HG03097 (cell line): ENCODE measurements around the gene TNFRSF18.

ENCODE experiments used
- ATAC-seq: cut with Tn5 transposase; IDR thresholded peaks from one replicate; pipeline ENCODE4 v1.9.1; 2021; ENCODE audit not compliant: unreplicated experiment, low FRiP score

TNFRSF18 gene

DNA sequence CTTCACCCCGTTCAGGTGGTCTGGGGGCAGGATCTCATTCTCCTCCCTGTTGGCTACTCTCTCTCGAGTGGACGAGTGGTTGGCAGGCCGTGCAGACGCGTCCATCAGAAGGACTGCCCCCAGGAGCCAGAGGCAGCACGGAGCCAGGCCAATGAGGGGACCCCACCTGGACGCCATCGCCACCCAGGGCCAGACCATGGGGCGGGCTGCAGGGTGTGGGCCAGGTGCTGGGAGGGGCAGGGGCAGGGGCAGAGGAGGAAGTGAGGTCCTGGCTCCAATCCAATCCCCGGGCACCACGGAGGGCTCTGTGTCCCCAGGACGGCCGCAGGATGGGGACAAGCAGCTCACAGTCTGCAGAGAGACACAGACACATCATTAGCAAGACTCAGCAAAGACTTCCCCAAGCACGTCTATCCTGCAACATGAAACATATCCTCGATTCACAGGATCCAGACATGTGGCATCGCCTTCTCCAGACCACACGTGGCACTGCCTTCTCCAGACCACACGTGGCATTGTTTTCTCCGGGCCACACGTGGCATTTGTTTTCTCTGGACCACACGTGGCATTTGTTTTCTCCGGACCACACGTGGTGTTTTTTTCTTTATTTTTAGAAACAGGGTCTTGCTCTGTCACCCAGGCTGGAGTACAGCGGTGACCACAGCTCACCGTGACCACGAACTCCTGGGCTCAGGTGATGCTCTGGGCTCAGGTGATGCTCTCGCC, 22.4 kb upstream of the TNFRSF18 start:
- ATAC-seq: no peak

DNA sequence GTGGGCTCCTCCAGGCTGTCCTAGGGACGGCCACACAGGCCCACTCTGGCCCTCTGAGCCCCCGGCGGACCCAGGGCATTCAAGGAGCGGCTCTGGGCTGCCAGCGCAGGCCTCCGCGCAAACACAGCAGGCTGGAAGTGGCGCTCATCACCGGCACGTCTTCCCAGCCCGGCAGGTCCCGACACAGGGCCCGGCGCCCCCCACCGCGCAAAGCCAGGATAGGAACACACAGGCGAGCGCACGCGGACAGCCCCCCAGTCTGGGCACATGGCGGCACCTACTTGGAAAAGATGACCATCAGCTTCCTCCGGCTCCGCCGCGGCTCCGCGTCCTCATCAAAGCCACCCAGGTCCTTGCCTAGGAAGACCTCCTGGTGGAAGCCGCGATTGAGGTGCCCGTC, 21.8 kb upstream of the TNFRSF18 start:
- no peak for ATAC-seq

DNA sequence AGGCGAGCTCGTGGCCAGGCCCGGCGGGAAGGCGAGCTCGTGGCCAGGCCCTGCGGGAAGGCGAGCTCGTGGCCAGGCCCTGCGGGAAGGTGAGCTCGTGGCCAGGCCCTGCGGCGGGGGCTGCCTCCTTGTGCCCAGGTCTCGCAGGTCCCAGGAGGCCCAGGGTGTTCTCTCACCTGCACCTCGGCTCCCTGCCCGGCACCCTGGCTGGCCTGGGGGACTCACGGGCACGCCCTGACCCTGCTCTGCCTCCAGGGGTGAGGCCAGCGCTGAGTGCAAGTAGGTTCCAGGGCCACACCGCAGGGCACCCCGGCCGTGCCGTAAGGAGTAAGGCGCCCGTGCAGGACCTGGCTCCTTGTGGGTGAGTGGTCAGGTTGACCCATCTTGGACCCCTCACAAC, 21.0 kb upstream of the TNFRSF18 start:
- ATAC-seq: no peak

DNA sequence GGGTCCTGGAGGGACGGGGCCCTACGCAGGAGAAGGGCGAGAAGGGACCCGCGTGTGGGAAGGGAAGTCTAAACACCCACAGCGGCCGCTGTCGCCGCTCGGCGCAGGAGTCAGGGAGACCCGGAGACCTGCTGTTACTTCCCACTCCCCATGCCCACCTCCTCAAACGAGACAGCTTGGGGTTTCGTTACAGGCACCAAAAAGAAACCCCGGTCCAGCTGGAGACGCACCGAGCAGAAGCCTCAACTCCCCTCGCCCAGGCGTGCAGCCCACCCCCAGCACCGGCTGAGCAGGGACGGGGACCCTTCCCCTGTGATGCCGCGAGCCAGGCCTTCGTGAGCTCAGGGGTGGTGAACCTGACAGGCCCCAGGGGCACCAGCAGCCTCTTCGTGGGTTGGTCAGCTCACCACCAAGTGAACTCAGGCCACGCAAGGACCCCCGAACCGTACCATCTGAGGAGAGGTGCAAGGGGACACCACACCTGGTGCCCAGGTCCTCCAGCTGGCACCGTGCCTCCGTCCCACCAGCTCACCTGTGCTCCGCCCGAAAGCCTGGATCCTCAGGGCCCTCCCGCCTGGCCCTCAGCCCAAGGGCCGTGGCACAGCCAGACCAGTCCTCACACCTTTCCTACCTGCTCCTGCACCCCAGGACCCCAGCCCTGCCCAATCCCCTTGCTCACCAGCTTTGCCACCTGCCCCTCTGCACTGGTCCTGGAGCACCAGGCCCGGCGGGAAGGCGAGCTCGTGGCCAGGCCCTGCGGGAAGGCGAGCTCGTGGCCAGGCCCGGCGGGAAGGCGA, 20.4 kb upstream of the TNFRSF18 start:
- no peak for ATAC-seq

- no peak for ATAC-seq
Observed at GRCh38 chr1:1225913-1226312, 19.5 kb upstream of the TNFRSF18 start.

DNA sequence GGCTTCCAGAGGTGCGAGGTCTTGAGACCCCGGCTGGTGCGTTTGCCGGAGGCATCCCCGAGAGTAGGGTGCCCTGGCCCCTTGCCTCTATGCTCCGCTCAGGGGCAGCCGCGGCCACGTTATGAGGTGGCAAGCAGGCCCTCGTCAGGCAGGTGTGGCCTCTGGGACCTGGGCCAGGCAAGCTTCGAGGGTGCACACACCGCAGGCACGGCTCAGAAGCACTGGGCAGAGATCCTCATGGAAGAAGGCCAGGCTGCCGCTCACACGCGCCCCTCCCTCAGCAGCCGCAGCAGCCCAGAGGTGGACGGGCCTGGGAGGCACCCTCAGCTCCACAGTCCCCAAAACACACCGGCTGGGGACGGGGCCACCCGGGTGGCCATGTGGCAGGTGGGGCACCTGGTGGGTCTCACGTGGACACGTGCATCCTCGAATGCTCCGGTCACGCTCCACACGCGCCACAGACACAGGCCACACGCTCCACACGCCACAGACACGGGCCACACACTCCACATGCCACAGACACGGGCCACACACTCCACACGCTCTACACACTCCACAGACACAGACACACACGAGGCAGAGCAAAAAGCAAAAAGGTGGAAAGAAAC, 18.9 kb upstream of the TNFRSF18 start:
- no peak for ATAC-seq

DNA sequence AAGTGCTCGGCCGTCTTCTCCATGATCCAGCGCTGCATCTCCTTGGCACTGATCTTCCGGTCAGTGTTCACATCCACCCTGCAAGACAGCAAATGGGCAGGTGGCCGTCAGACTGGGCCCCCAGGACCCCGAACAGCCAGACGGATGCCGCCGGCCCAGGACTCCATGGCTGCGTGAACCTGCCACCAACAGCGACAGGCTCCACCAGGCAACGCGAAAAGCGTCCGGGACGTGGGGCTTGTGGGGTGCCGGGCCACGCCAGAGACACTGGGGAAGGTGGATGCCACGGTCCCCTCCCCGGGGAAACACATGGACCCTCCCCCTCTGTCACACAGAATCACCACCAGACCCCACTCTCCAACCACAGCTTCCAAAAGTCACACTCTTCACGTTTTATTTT, 17.5 kb upstream of the TNFRSF18 start:
- ATAC-seq: no peak

- ATAC-seq: no peak
Observed at GRCh38 chr1:1223321-1223720, 16.9 kb upstream of the TNFRSF18 start.

DNA sequence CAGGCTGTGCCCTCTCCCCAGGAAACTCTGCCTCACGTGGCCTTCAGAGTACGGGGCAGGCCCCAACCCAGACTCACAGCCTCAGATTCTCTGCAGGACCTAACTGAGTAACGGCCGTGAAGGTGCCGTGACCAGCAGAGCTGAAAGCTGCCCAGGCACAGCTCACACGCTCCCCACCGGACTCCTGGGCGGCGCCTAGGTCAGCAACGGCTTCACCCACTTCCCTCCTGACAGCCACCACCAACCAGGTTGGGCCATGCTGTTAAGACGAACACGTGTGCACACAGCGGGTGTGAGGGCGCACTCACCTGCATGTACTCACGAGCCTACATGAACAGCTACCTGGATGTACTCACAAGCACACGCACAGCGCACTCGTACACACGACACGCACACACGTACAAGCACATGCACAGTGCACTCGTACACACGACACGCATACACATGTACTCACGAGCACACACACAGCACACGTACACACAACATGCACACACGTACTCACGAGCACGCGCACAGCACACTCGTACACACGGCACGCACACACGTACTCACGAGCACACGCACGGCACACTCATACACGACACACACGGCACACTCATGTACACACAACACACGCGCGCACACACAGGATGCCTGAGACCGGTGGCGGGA, 16.3 kb upstream of the TNFRSF18 start:
- no peak for ATAC-seq

GRCh38 chr1:1221887-1222574, 15.6 kb upstream of the TNFRSF18 start:
- no peak for ATAC-seq

DNA sequence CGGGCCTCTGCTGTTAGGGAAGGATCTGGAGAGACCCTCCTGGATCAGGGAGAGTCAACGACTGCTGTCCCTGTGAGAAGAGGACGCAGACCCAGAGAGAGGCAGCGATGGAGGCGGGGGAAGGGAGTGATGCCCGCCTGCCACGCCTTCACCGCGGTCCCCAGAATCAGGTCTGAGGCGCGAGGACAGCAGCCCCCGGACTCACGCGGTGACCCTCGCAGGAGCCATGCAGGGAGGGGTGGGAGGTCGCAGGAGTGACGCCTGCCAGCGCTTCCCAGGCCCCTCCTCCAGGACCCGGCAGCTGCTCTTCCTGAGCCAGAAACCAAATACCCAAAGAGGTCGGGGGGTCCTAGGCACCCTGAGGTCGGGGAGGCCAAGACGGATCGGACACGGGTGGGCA, 13.8 kb upstream of the TNFRSF18 start:
- ATAC-seq: no peak

DNA sequence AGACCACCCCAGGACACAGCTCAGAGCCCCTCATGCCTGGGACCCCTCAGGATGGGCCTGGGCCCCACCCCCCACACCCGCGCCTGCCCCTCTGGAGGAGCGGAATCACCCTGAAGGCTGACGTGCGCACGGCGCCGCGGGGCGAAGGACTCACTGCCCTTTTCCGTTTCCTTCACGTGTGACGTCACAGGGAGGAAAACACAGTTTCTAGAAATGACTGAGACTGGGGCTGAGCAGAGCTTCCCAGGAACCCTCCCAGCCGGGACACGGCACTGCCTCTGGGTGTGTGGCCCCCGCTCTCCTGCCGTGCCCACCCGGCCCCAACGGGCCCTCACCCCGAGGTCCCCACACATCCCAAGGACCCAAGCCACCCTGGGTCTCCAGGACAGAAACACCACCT, 12.9 kb upstream of the TNFRSF18 start:
- ATAC-seq: no peak

GRCh38 chr1:1218524-1219200, 12.3 kb upstream of the TNFRSF18 start:
- ATAC-seq: no peak

DNA sequence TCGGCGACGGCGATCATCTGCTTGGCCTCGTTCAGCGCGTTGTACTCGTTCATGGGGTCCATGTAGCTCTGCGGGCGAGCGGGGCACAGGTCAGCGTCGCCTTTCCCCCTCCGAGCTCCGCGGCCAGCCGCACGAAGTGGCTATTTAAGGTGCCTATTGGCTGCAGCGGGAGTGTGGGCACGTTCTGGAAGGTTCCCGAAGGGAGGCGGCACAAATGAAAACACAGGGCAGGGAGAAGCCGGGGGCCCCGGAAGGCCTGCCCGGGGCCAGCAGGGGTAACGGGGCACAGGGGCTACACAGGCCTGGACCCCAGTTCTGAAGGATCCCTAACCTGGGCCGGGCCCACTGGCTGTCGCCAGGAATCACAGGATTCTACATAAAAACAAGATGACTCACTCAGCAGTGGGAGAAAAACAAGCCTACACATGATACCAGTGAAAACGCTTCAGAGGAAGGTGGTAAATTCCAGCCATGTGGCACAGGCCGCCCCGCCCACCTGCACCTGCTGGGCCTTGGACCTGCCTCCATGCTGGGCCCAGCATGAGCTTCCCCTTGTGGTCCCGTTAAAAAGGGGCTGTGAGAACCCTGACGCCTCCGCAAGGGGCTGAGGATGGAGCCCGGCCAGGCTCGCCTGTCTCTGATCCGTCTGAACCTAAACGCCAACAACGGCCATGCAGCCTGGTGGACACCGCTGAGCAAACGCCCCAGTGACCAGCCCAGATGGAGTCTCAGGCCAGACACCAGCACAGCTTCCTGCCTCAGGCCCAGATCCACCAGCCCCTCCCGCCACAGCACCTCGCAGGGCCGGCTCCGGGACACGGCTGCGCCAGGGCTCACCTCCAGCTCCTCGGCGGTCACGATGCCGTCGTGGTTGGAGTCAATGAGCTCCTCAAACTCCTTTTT, 11.5 kb upstream of the TNFRSF18 start:
- no peak for ATAC-seq

DNA sequence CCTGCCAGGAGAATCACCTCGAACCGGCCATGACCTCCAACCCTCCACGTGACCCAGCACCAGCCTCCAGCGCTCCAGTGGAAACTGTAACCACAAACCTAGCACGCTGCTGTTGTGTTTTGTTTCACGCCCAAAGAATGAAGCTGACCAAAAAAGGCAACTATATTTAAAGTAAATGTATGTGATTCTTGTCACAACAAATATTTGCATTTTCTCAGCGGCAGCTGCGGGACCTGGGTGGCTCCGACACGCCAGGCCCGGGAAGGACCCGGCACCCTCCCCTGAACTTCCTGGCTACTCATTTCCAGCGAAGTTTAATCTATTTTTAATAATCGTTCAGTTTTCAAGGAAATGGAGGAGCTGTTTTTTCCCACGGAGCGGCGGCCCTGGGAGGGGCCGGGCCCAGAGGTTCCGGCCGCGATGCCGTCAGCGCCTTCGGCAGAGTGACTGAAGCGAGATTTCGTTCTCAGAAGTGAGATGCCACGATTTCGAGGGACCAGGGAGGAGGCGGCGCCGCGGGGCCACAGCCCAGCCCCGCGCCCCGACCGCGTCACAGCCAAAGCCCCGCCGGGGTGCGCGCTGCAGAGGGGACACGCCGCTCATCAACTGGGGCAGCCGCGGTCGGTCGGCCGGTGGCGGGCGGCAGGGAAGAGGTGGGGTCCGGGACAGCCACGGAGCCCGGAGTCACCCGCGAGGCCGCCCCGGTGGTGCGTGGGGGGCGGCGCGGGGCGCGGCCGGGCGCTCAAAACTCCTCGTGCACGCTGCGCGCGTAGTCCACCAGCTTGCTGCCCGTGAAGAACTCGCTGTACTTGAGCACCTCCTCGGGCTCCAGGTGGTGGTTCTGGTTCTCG, 10.6 kb upstream of the TNFRSF18 start:
- ATAC-seq: no peak

- no peak for ATAC-seq
Observed at GRCh38 chr1:1215881-1216605, 9.7 kb upstream of the TNFRSF18 start.

DNA sequence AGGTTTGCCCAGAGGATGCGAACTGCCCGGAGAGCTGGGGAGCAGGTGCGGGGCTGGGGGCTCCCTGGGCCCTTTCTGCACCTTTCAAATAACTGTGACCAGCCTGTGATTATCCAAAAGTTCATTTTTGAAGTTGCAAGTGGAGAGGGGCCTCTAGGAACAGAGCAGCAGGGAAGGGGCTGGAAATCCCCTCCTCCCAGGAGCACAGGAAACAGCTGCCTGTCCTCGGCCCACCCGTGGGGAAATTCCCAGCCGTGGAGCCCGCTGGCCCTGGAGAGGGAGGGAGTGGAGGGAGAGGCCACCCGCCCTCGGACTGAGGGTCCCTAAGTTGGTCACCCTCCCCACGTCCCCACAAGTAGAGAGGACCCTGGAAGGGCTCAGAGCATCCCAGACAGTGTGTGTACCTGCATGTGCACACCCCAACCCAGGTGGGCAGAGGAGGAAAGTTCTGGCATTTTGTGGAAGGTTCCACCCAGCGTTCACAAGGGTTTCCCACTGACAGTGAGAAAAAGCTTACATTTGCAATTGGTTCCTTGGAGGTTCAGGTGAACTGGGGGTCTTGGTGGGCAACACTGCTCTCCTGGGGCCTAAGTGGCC, 8.8 kb upstream of the TNFRSF18 start:
- no peak for ATAC-seq
